HG02642 (cell line): ENCODE measurements around the gene ARHGAP26.

Source experiments
- ATAC-seq: cut with Tn5 transposase; IDR thresholded peaks from one replicate; pipeline ENCODE4 v1.9.1; 2021; ENCODE audit warnings: mild to moderate bottlenecking; ENCODE audit not compliant: unreplicated experiment, poor library complexity

The ARHGAP26 gene

DNA sequence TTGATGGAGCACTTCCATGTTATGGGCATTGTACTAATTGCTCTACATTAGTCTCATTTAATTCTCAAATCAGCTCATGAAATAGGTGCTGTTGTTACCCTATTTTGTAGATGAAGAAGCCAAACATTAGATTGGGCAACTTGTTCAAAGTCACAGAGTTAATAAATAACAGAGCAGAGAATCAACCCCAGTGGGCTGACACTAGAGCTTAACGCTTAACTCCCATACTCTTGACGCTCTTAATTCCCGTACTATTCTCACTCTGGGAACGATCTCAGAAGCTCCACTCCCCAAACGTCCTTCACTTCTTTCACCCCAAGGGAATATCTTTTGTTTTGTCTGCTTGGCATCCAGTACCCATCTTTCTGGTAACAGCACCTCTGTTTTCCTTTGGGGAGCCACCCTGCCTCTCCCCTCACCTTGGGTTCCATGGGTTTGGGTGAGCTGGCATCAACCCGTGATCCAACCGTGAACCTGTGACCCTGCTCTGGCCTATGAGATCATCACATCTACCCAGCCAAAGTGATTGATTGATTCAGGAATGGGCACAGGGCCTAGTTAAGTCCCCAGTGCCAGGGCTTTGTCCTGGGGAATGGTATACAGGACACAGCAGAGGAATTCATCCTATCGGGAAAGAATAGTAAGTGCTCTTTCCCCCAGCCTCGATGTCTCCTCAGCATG, 464.1 kb downstream of the ARHGAP26 start:
- ATAC-seq = no peak

DNA sequence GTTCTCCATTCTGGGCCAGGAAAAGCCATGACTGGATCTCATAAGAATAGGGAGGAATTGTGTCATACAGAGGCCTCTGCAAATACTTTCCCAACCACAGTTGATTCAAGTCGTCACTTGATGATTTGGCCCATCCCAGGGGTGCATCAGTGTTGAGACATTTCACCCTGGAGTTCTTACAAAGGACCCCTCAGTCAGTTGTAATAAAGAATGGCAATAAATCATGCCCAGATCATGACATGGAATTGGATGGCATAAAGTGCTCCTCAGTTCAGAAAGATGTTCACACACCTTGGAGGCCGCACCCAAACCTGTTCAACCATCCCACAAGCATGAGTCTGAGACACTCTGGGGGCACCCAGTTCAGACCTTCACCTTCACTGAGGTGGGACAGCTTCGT, 465.2 kb downstream of the ARHGAP26 start:
- ATAC-seq = no peak

DNA sequence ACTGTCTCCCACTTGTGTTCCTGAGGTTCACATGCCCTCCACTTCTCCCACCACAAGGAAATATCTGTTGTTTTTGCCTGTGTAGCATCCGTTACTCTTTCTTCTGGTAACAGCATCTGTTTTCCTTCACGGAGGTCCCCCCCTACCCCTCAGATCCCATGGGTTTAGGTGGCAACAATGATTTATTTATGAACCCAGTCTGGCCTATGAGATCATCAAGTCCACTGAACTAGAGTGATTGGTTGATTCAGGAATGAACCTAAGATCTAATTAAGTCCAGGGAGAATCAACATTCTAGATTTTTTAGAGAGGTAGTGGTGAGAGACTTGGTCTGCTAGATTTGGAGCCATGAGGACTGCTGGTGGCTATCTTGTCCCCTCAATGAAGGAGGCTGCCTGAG, 466.5 kb downstream of the ARHGAP26 start:
- ATAC-seq = no peak

DNA sequence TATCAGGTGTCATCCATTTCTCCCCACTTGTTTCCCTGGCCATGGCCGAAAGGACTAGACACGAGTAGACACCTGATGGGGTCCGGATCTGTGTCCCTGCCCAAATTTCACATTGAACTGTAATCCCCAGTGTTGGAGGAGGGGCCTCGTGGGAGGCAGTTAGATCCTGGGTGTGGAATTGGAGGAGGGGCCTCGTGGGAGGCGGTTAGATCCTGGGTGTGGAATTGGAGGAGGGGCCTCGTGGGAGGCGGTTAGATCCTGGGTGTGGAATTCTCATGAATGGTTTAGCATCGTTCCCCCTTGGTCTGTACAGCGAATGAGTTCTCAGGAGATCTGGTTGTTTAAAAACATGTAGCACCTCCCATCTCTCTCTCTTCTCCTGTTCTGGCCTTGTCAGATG, 467.5 kb downstream of the ARHGAP26 start:
- no peak for ATAC-seq

DNA sequence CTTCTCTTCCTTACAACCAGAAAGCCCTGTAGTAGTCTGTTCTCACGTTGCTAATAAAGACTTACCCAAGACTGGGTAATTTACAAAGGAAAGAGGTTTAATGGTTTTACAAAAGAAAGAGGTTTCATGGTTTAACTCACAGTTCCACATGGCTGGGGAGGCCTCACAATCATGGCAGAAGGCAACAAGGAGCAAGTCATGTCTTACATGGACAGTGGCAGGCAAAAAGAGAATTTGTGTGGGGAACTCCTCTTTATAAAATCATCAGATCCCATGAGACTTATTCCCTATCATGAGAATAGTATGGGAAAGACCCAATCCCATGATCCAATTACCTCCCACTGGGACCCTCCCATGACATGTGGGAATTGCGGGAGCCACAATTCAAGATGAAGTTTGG, 468.4 kb downstream of the ARHGAP26 start:
- ATAC-seq = no peak

DNA sequence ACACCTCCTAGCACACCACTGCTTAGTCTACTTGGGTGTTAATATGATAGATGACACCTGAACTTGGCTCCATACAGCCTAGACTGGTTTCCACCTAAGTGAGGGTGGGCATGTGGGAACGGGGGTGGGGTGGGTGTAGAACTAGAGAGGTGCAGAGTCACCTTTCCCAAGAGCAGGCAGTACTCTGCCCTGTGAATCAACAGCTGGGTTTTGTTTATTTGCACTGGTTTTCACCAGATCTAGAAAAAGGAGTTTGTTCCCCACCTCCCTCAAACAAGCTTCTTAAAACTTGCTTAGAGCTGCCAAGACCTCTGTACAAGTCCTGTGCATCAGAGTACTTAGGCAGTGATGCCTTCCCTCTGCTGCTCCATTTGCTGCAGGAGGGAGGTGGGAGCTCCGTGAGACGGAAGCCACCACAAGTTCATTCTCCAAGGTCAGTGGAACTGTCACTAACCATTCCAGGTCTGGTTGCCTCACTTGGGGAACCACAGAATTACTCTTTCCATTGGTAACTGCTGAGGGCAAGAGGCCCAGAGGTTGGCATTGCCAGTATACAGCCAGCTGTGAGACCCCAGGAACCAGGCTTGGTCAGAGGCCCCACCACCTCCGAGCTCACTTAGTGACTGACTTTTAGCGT, 469.8 kb downstream of the ARHGAP26 start:
- ATAC-seq = no peak

DNA sequence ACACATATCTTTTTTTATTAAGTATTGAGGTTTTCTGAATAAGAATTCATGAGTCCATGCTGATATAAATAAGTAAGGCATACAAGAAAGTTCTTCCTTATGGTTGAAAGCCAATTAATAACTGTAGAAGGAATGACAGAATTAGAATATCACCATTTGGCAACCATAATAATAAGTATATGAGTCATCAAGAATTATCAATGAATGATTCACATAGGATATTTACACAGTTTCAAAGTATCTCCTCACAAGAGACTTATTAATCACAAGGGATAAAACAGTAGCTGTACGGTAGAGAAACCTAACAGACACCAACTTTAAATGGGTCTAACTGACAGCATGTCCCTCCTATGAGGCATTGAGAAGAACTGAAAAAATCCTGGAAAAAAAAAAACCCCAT, 471.7 kb downstream of the ARHGAP26 start:
- ATAC-seq = no peak

DNA sequence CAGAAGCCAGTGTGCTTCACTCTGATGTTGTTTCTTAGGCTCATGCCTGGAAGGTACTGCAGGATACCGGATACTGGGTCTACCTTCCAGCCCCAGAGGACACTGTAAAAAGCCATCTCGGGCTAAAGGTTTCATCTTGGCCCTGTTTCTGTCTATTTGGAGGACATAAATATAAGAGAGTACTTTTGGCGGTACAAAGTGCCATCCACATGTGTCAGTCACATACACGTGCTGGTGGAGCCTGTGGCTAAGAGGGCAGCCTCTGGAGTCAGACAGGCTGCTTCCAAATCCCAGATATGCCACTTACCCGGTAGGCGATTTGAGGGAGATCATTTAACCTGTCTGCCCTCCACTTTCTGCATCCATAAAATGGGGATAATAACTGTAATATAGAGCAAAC, 472.9 kb downstream of the ARHGAP26 start:
- no peak for ATAC-seq

DNA sequence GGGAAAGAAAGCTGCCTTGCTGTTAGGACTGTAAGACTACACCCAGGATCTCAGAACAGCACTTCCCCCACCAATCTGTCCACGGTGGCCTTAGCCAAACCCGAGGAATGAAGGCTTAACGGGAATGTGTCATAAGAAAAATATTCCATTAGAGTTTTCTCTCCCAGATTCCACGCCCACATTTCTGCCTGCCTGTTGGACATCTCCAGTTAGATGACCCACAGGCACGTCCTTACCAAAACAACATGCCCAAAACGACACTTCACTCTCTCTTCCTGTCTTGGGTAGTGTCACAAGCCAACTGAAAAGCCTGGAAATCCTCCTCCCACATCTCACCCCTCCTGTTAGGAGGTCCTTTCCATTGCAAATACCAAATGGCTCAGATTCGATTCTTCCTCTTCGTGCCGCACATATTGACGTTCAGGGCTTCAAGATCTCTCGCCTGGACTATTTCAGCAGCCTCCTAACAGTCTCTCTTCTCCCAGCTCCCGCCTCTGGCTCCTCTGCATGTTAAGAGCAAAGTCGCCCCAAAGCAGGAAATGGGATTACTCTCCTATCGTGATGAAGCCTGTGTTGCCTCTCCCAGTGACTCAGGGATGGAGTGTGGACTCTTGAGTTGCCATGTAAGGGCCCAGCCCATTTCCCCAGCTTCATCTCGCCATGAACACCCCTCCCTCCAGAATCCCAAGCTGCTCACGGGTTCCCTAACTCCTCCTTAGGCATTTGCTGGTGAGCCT, 474.0 kb downstream of the ARHGAP26 start:
- ATAC-seq = no peak

DNA sequence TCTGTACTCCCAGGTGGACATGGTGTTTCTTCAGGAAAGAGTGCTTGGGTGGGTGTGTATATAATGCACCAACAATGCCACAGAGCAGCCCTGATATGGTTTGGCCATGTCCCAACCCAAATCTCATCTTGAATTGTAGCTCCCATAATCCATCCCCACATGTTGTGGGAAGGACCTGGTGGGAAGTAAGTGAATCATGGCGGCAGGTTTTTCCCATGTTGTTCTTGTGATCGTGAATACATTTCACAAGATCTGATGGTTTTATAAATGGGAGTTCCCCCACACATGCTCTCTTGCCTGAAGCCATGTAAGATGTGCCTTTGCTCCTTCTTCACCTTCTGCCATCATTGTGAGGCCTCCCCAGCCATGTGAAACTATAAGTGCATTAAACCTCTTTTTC, 474.8 kb downstream of the ARHGAP26 start:
- no peak for ATAC-seq

DNA sequence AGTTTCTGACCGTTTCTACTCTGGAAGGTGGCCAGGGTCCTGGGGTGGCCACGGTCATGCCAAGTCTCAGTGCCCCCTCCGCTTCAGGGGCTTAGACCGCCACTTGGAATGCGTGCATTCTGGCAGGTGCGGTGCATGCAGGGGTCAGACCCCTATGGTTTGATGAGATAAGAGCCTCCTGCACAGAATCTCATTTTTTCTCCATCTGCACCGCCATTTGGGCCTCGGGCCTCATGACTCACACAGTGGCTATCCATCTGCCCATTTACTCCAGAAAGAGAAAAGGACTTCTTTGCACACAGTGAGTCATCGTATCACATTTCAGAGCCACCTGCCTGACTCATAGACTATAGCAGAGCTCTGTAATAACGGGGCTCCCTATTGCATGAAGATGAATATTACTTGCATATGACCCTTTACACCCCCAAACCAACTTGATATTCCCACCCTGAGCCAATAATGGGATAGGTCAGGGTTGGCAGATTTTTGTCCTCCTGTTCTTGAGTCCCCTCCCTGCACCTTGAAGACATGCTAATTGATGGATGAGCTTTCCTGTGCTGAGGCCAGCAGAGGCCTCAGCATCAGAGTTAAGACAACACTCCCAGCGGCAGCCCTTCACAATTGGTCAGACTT, 475.9 kb downstream of the ARHGAP26 start:
- ATAC-seq = no peak

DNA sequence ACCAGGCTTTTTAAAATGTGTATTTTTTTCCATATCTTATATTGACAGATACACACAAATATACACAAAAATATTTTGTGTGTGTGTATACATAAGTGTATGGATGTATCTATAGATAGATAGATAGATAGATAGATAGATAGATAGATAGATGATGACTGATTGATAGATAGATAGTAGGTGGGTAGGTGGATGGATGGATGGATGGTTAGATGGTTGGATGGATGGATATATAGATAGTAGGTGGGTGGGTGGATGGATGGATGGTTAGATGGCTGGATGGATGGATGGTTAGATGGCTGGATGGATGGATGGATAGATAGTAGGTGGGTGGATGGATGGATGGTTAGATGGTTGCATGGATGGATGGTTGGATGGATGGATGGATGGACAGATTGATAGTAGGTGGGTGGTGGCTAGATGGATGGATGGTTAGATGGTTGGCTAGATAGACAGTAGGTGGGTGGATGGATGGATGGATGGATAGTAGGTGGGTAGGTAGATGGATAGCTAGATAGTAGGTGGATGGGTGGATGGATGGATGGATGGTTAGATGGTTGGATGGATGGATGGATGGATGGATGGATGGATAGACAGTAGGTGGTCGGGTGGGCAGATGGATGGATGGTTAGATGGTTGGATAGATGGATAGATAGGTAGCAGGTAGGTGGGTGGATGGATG, 477.1 kb downstream of the ARHGAP26 start:
- ATAC-seq = no peak

DNA sequence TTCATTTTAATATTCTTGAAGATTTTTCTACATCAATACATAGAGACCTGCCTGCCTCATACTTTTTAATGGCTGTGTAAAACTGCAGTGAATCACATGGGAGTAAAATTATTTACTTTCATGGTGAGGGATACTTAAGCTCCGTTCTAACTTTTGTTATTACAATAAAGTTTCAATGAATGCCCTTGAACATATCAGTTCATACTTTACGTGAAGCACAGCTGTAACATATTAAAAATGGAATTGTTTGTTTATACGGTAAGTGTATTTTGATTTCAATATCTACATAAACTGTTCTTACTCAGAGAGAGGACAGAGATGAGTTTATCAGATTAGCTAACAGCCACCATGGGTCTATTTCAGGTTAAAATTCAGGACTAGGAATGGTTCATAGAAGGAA, 478.2 kb downstream of the ARHGAP26 start:
- ATAC-seq = no peak

DNA sequence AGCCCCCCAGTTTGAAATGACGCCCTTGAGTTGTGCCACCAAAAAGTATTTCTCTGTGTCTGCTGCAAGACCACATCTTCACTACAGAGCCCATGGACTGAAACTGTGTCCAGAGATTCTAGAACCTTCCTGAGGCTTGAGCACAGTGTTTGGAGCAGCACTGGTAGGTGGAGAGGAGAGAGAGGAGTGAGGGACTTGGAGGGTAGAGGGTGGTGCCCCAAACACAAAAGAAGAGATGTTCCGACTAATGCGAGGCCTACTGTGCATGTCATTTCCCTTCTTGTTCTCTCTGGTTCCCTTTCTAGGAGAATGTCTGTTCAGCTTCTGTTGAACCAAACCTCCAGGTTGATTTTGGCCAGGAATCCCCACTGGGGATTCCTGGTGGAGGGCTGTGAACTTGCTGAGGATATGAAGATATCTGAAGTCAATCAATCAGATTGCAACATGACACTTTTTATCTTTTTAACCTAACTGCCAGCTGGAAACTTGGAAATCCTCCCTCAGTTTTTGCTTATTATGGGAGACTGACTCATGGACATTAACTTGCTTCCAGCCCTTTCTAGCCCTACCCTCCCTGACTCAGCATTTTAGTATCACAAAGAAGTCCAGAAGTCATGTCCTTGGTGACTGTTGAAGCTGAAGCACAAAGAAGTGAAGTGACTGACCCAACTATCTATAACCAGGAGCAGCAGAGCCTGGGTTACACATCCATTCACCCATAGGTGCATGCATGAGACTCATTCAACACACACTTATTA, 478.8 kb downstream of the ARHGAP26 start:
- no peak for ATAC-seq

DNA sequence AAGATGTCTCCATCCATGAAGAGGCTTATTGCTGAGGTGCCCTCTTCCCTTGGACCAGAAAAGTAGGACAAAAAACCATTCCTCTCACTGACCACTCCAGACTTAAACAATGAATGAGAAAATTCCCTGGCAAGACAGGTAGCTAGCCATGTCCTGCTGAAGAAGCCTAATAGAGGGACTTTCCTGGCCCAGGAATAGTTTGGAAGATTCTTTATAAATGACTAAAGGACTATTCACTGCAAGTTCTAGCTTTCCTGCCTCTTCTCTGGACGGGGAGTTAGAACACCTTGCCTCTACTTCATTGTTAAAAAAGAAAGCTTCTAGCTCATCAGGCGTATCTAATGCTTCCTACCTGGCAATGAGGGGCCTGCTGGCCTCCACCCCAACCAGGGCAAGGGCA, 479.7 kb downstream of the ARHGAP26 start:
- ATAC-seq = no peak

DNA sequence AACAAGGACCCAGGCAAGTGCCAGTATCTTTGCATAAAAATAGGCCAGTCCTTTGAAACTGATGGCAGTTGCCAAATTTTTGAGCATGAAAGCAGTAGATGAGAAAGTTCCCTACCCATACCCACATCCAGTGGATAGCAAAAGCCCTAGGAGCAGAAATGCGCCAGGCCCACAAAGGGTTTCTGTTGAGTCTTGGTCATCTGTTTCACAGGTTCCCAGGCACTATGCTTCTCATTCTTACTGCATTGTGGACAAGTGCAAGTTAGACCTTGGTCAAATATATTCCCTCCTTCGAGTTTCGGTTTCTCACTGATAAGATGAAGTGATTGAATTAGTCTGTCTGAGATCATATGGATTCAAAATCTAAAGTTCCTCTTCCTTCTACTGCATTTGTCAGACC, 481.0 kb downstream of the ARHGAP26 start:
- ATAC-seq = peak; percentile 56

DNA sequence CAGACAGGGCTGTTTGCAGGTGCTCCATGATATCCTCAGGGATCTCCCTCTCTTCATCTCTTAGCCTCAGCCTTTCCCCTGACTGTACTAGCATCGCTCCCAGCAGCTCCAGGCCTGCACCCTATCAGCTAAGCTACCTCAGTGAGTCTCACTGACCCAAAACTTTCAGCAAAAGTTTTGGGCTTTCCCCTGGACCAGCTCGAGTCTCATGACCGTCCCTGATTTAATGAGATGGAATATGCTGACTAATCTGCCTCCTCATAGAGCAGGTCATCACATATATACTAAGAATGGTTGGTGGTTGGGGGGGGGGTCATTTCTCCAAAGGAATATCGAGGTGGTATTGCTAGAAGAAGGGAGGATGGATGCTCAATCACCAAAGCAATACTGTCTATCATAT, 481.8 kb downstream of the ARHGAP26 start:
- ATAC-seq = peak; percentile 42

DNA sequence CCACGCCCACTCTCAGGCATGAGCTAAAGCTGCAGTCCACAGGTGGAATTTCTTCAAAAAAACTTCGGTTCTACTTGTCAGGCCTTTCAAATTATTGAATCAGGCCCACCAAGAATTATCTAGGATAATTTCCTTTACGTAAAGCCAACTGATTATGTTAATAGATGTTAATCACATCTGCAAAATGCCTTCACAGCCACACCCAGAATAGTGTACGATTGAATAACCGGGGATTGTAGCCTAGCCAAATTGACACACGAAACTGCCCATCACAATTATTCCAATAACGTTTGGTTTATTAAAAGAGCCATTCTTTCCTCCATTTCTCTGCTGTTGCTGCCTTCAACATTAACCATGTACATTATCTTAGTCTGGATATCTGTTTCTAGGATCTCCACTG, 484.6 kb downstream of the ARHGAP26 start:
- ATAC-seq = no peak

DNA sequence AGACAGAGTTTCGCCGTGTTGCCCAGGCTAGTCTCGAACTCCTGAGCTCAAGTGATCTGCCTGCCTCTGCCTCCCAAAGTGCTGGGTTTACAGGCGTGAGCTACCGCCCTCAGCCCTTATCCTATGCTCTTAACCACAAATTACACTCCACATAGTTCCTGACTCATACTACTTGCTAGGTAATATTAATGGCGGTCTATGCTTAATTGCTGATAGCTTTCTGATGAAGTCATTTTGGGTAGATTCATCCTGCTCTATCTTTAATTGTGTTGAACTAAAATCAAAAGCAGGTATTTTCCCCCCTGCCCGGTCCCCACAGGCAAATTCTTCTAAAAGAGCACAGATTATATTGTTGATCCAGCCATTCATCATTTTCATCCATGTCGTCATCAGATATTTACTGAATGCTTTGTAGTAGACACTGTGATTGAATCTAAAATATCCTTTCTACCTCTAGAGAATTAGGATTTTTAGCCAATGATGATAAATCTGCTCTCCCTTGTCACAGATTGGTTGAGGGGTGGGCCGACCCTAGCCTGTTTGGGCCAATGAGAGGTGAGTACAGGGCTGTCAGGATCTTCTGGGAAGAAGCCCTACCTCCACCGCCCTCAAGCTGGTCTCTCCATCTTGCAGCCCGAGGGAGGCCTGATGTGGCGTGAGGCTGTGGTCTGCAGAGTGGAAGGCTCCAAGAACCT, 488.5 kb downstream of the ARHGAP26 start:
- no peak for ATAC-seq
